GM18498 (cell line): ENCODE measurements around the gene EXO1.
A peak's percentile ranks its signal among the peaks of the same experiment; 100 is the strongest.
"Not testable (repeated sequence)": the region's sequence is repeated elsewhere in the genome, so short reads cannot be mapped to it uniquely, and the experiment has no call there.

ENCODE experiments used
- ATAC-seq: cut with Tn5 transposase; IDR thresholded peaks from one replicate; pipeline ENCODE4 v1.9.1; 2021; ENCODE audit warnings: mild to moderate bottlenecking, moderate library complexity; ENCODE audit not compliant: unreplicated experiment

EXO1 gene

DNA sequence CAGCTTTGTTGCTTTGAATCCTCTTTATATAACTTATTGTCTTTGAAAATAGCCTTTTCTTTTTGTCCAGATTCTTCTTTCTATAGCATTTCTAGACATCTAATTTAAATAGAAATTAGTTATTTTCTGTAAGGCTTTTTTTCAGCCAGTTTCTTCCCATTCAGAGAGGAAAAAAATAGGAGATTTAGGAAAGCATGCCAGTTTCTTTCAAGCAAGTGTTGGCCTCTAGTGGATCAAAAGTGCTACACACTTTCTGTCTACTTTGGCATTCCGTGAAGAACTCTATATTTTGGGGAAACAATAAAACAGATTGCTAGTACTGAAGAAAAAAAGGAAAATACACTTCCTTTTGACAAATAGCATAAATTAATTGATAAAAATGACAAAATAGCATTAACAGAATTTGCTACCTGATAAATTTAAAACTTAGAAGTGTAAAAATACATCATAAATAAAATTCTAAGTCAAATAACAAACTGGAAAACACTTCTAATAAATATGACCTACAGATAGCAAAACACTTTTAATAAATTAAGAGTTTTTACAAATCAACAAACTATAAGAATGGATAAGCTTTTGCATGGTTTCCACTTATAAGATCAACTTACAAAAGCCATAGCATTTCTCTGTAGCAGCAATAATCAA is 13.1 kb upstream of the EXO1 start:
- no peak for ATAC-seq

DNA sequence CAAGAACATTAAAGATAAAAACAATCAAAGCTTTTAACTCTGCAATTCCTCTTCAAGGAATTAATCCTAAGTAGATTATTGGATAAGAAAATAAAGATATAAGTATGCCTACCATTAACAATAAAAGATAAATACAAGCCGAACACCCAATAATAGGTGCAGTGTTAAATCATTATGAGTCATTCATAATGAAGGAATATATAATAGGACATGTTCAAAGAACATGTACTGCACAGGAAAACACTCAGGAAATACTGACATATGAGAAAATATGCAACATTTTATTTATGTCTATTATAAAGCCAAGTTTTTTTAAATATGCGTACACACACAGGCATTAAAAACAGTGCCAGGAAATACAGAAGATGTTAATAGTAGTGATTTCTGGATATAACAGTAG is 11.1 kb upstream of the EXO1 start:
- no peak for ATAC-seq

DNA sequence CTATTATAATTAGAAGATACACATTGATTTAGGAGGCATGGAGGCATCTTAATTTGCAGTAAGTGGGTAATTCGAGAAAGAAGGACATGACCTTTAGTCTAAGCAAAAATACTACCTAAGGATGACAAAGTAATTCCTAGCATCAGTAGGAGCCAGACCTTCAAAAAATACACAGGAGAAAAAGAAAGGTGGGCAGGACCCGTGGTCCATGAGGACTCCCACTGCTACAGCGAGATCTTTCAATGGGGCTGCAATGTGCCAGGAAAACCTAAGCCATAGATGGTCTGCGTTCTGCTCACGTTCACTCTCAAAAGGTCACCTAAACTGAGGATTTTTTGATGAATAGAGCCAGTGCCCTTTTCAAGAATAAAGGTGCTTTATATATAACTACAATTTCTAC is 10.6 kb upstream of the EXO1 start:
- no peak for ATAC-seq

DNA sequence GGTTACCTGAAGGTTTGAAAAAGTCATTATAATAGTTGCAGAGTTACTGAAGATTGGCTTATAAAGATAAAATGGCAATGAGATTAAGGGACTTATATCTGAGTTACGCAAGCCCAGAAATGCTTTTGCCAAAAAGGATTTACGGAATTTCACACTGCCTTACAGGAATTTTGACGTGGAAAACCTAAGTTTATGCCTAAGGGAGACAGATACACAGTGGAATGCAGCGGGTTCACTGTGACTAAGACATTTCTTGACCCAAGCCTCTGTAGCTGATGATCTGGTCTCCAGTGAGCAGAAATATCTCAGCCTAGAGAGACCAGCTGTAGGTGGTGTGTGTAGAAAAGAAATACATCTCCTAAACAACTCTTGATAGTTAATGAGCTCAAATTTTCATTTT is 10.1 kb upstream of the EXO1 start:
- ATAC-seq = no peak

DNA sequence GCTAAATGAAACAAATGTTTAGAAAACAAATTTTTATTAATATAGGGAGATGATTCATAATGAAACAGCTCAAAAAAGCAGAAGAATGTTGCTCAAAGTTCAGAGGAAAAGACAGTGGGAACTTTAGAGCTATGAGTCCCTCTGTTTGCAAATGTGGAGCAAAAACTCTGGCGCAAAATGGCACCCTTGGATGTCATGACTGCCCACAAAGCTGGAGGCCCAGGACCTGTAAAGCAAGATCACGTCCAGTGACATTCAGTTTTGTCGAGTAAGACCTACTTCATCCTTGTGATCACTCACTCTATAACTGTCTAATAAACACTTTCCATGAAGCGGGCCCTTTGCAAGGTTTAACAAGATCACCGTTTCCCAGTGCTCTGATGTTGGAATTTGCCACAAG is 9.1 kb upstream of the EXO1 start:
- peak; percentile 20 for ATAC-seq

DNA sequence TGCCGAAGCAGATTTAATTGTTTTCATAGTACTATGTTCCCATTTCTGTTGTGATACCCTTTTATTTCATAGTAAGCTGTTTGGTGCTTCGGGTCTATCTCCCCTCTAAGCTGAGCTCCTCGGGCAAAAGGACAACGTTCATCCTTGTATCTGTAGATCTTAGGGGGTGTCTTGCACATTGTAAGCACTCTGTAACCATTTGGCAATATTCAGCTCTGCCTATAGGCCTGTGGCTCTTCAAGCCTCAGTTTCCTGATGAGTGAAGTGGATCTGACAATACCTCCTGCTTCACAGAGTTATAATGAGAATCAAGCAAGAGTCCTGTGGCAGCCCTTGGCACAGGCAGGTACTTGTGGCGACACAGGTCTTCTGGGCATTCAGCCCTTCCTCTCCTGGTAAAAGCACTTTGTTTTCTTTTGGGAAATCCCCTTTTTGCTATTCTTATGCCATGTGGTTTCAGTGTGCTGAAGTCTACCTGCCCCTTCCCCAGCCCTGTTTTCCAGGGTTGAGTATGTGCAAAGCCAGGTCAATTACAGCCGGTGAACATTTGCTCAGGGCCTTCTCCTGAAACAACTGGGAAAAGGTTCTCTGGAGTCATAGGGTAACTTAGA is 8.5 kb upstream of the EXO1 start:
- ATAC-seq = peak; percentile 67

DNA sequence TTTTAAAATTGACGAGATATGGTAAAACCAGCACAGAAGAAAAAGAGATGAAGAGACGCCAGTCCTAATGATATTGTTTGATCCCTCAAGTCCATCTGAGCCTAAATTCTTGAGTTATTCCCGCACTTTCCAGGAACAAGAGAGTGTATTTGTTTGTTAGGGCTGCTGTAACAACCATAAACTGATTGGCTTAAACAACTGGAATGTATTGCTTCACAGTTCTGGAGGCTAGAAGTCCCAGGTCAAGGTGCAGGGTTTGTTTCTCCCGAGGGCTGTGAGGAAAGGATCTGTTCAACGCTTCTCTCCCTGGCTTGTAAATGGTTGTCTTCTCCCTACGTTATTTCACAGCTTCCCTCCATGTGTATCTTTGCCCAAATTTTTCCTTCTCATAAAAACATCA is 7.8 kb upstream of the EXO1 start:
- ATAC-seq = no peak

DNA sequence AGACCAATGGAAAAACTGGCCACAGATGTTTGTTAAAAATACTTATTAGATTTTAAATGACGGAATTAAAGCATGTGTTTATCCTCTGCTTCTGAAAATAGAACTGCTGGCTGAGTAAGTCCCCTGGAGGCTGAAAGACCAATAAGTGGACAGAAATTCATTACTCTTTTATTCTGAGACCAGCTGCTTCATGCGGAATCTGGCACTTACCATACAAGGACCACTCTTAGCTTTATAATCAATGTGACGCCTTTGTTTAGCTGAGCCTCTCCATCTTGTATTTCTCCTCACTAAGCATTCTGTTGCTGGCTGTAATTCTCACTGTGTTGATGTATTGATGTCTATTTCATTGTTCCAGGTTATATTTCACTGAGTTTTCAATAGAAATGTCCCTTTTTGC is 6.3 kb upstream of the EXO1 start:
- no peak for ATAC-seq

DNA sequence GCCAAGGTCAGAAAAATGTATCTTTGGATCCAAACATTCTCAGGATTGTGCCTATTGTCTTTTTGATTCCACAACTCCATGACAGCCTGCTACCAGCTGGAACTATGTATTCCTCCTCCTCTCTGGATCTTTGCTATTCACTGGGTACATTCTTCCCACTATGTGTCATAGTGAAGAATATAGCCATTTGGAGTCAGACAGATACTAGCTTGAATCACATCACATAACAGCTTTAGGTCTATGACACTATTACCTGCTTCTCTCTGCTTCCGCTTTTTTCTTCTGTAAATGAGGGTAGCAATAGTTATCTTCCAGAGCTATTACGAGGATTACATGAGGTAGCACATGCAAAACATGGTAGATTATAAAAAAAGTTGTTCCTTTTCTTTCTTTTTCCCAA is 5.4 kb upstream of the EXO1 start:
- ATAC-seq = no peak

DNA sequence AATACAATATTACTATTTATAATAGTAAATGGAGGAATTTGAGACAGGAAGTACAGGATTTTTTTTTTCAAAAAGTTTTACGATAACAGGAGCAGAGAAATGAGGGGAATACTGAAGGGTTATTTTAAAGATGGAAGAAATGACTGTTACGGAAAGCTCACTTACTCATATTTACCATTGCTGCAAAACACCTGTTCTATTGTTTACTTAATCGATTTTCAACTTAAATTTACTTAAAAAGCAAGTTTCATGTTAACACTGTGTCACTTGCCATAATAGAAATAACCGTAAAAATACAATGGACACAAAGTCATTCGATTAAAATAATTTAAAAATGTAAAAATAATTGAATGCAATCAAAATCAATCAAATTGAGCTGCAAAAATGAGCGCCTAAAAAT is 3.4 kb upstream of the EXO1 start:
- no peak for ATAC-seq

DNA sequence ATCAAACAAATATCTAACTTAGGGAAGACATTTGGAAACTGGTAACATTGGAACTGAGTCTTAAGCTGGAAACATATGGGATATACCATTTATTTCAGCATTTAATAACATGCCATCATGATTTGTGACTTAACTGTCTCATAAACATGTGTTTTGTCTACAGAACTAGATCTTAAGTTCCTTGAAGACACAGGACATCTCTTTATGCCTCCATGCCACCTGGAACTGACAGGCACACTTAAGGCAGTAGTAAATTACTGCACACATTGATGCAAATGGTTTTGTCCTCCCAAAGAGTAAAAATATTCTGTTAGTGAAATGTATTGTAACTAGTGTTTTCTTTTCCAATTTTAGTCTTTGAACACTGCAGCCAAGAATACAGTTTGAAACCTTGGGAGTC is 1.6 kb upstream of the EXO1 start:
- no peak for ATAC-seq

DNA sequence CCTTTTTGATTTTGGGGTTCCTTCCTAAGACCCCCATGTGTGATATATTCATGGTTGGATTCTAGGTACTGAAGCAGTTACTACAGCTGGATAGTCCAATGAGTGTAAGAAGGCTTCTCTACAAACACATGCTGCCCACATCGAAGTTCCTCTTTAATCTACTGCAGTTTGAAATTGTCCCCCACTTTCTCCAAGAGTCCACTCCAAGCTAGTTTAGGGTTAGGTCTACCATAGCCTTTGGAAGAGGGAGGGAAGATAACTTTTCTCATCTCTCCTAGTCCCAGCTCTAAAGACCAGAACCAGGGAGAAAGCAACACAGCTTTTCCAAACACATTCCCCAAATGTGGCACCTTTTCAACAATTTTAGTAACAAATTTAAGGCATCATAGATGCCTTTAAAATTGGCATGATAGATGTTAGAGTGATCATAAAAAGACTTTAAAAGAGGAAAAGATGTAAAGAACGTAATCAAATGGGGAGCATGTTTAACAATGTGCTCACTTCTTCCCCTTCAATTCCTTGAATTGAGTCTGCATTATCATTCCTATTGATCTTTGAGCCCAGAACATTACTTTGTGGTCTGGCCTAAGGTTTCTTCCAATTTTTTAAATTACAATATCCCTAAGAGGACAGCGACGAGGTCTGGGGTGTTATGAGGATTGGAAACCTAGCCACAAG is 1.0 kb upstream of the EXO1 start:
- no peak for ATAC-seq

DNA sequence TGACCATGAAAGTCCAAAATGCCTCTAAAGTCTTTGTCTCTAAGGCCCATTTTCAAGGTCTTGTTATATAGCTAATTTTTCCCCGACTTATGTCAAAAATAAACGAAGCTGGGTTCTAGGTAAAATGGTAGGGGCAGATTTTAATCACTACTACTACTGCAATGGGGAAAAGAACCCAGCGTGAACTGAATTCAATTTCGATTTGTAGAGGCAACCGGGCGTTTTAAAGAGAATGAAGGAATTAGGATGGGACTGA is 536 bp upstream of the EXO1 start:
- no peak for ATAC-seq

DNA sequence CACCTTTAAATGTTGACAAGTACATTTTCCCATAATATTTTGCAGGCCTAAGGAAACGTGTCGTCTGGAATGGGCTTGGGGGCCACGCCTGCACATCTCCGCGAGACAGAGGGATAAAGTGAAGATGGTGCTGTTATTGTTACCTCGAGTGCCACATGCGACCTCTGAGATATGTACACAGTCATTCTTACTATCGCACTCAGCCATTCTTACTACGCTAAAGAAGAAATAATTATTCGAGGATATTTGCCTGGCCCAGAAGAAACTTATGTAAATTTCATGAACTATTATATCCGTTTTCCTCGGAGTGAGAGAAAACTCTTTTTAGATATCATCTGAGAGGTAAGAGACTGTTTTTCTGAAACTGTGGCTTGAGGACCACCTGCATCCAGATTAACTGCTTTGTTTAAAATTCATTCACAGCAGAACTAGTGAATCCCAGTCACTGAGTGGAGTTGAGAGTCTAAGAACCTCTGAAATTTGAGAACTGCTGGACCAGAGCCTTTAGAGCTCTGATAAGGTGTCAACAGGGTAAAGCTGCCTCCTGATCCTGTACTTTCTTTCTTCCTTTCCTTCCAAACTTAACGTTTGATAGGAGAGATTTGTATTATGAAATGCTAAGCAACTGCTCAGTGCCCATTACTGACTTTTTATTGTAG is 811 bp downstream of the EXO1 start:
- ATAC-seq = no peak

DNA sequence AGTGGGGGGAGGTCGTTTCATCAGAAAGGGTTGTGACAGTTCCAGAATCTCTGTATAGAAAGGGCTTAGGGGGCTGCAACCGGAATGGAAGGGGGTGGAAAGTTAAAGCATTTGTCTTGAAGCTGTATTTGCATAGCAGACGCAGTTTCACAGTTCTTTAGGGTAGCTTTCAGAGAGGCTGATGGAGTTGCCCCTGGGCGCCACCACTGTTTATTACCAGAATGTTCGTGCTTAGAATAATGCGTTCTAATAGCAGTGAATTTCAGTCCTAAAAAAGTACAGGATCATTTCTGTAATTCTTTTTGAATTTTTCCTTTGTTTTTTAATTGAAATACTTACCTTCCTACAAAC is 1.3 kb downstream of the EXO1 start:
- no peak for ATAC-seq

DNA sequence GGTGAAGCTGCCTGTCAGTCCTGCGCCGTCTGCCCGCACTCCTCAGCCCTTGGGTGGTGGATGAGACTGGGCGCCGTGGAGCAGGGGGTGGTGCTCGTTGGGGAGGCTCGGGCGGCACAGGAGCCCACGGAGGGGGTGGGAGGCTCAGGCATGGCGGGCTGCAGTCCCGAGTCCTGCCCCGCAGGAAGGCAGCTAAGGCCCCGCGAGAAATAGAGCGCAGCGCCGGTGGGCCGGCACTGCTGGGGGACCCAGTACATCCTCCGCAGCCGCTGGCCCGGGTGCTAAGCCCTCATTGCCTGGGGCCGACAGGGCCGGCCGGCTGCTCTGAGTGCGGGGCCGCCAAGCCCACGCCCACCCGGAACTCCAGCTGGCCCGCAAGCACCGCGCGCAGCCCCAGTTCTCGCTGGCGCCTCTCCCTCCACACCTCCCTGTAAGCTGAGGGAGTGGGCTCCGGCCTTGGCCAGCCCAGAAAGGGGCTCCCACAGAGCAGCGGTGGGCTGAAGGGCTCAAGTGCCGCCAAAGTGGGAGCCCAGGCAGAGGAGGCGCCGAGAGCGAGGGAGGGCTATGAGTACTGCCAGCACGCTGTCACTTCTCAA is 7.6 kb downstream of the EXO1 start:
- not testable (repeated sequence) for ATAC-seq

DNA sequence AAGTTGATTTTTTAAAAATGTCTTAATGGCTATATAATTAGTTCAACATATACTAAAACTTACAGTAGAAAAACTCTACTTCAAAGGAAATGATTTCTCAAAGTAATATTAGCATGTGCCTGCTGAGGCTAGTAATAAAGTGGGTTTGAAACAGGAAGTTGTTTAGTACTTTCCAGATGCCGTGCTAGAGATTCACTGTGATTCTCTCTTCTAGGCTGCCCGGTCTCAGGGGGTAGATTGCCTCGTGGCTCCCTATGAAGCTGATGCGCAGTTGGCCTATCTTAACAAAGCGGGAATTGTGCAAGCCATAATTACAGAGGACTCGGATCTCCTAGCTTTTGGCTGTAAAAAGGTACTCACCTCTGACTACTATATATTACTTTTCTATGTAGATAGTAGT is 9.1 kb downstream of the EXO1 start:
- ATAC-seq = peak; percentile 84

DNA sequence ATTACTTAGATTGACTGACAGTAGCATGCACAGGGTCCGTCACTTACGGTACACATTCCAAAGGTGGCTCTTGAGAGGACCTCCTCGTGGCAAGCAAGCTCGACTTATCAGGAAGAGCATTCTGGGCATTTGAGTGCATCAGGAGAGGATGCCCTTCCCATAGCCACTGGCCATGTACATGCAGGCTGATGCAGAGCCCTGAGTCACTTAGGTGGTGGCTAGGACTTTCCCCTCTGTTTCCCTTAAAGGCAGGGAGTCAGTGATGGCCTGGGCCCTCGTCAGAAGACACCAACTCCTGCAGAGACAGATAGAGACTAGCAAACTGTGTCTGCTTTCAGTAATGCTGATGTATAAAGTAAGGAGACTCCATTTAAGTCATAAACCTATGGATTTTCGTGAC is 12.9 kb downstream of the EXO1 start:
- no peak for ATAC-seq

DNA sequence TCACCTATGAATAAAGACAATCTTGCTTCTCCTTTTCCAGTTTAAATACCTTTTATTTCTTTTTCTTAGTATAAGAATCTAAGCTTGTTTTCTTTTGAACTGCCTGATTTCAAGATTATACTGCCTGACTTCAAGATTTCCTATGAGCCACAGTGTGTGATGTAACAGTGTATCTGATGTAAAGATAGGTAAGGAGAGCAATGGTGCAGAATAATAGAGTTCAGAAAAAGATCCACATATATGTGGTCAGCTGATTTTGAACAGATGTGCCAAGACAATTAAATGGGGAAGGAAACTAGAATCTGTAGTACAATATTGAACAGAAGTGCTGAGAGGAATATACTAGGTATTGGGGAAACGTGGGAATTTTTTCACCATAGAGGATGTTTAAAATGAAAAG is 21.0 kb downstream of the EXO1 start:
- ATAC-seq = no peak

DNA sequence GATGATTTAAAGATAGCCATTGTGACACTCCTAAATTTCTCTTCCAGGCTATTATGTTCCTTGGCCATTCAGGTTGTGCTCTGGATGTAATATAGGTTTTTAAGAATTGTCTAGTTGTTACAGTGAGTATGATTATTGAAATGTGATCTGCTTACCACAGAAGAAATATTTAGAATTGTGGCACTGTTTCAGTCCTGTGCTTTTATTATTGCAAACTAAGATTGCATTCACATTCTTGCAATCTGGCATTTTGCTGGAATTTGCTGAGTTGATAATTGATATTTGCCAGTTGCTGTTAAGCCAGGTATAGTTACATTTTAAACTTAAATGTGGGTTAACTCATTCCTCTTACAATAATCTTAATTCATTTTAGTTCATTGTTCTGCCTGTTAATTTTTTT is 22.3 kb downstream of the EXO1 start:
- ATAC-seq = no peak

DNA sequence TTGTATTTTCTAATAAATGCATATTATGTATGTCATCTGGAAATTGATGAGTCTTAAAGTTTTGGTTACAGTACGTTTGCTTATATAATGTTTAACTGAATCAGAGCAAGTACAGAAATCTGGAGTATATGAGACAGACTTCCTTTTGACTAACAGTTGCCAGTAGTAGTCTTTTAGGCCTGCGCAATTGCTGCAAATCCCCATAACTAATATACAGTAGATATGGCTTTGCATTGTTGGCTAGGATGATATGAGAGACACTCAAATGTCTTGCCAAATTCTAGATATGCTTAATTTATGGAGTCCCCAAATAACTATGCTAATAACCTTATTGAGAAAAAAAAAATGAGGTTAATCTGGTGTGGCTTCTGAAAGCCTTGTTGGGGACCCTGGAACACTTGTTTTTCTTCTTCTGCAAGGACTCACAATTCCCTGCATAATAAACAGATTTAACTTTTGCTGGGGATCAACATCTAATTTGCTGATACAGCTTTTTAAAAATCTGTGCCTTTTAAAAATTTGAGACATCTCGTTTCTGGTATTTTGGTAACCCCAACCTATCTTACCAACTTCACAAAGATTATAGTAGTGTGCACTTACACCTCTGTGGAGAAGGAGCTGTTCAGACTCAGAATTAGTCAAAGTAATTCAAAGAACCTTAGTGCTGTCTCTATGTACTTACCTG is 22.9 kb downstream of the EXO1 start:
- ATAC-seq = no peak

DNA sequence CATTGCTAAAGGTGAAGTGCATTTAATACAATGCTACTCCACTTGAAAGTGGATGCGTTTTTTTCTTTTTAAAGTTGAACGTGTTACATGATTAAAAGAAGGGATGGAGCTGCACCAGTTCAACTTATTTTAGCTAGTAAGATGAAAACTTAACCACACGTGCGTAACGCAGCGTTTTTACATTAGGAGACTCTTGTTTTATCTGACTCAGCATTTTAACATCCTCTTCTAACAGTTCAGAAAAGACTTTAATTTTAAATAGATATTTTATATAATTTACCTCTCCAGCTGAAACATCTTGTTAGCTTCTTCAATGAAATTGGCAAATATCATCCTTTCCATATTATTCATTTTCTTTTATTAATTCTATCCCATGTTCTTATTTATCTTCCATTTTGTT is 33.4 kb downstream of the EXO1 start:
- no peak for ATAC-seq
